HG03064 (cell line): ENCODE measurements around the gene PDZD8.
A peak's percentile ranks its signal among the peaks of the same experiment; 100 is the strongest.

ENCODE experiments used
- ATAC-seq: cut with Tn5 transposase; IDR thresholded peaks from one replicate; pipeline ENCODE4 v1.9.1; 2021; ENCODE audit warnings: low read depth; ENCODE audit not compliant: unreplicated experiment

The PDZD8 gene

GRCh38 chr10:117375360-117376178 is at the start of gene PDZD8:
Gene PDZD8 (minus strand): TSS chr10:117375440. CDS start chr10:117375227, 213 bp downstream.
- ATAC-seq, result peak; percentile 83

GRCh38 chr10:117424171-117424570 is 48.9 kb upstream of the PDZD8 start:
- ATAC-seq, result no peak

GRCh38 chr10:117421985-117422384 is 46.7 kb upstream of the PDZD8 start:
- ATAC-seq, result no peak

GRCh38 chr10:117420768-117421167 is 45.5 kb upstream of the PDZD8 start:
- ATAC-seq, result no peak

GRCh38 chr10:117419921-117420320 is 44.7 kb upstream of the PDZD8 start:
- ATAC-seq, result no peak

- ATAC-seq, result no peak
These were observed 43.9 kb upstream of the PDZD8 start for GRCh38 chr10:117419159-117419558.

- ATAC-seq, result no peak
These were observed 42.9 kb upstream of the PDZD8 start for GRCh38 chr10:117418121-117418520.

GRCh38 chr10:117417196-117417595 is 42.0 kb upstream of the PDZD8 start:
- ATAC-seq, result no peak

GRCh38 chr10:117413928-117414618 is 38.8 kb upstream of the PDZD8 start:
- no peak for ATAC-seq

- ATAC-seq, result no peak
These were observed 37.3 kb upstream of the PDZD8 start for GRCh38 chr10:117412469-117413010.

GRCh38 chr10:117411479-117412399 is 36.5 kb upstream of the PDZD8 start:
- no peak for ATAC-seq

GRCh38 chr10:117410557-117410956 is 35.3 kb upstream of the PDZD8 start:
- ATAC-seq, result no peak

GRCh38 chr10:117409549-117410305 is 34.5 kb upstream of the PDZD8 start:
- no peak for ATAC-seq

- no peak for ATAC-seq
These were observed 33.5 kb upstream of the PDZD8 start for GRCh38 chr10:117408436-117409384.

GRCh38 chr10:117405730-117406129 is 30.5 kb upstream of the PDZD8 start:
- ATAC-seq, result no peak

GRCh38 chr10:117400329-117400728 is 25.1 kb upstream of the PDZD8 start:
- ATAC-seq, result no peak

GRCh38 chr10:117399341-117400196 is 24.3 kb upstream of the PDZD8 start:
- no peak for ATAC-seq

- no peak for ATAC-seq
These were observed 22.8 kb upstream of the PDZD8 start for GRCh38 chr10:117398029-117398428.
